GM18507 (cell line): ENCODE data around the gene IL20RA.
A peak's percentile ranks its signal among the peaks of the same experiment; 100 is the strongest.
"Not testable (repeated sequence)": the region's sequence is repeated elsewhere in the genome, so short reads cannot be mapped to it uniquely, and the experiment has no call there.

Experiments
- DNase-seq: peaks from one replicate; pipeline ENCODE4 v3.0.0; 2011; ENCODE audit warnings: low read depth; ENCODE audit not compliant: insufficient read length; ENCODE audit errors: extremely low spot score
- FAIRE-seq: peaks from 2 replicates; lab custom pipeline; 2011; peaks lifted over from hg19 to GRCh38; lab: Jason Lieb, UNC

The IL20RA gene

DNA sequence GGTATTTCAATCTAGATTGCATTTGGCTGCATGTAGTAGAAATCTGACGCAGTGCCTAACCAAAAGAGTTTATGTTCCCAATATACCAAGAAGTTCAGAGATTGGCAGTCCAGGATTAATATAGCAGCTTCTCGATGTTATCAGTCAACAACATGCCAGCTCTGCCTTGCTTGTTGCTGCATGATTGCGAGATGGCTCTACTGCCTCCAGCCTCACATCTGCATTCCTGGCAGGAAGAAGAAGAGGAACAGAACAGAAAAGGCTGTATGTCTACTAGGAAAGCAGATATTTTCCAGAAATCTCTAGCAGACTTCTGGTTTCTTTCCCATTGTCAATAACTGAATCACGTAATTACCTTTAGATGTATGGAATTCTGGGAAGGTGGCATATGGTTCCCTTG lies 61.8 kb downstream of the IL20RA start:
- FAIRE-seq (no peak), DNase-seq (no peak)

DNA sequence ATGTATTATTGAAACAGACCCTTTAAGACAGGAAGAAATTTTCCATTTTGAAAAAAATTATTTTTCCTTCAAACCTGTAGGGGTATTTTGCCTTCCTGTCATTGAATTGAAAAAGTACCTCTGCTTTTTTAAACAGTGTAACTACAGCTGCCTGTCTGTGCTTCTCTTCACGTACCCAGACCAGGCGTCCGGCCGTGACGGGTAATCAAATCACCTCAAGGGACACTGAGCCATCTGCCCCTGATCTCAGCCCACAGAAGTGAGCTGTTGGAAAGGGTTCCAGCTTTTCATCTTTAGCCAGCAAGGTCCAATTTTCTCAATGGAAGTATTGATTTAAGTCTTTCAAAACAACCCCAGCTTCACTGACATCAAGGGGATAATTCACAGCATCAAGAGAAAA lies 64.7 kb downstream of the IL20RA start:
- FAIRE-seq = no peak

DNA sequence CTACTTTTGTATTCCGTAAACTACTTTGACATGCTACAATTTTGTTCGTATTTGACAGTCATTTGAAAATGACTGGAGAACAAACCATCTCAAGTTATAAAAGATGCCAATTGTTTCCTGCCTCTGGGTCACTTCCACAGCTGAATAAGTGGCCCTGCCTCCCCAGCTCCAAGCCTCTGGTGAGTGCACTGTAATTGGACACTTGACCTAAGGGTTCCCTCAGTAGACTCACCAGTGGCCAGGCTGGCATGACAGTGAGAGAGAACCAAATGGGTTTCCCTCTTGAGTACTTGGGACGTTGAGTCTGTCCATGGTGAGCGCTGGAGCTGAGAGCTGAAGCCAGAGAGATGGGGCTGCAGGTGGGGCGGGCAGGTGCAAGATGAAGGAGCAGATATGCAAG lies 65.6 kb downstream of the IL20RA start:
- DNase-seq (no peak), FAIRE-seq (no peak)

More for the DNA sequence above, 64.7 kb downstream of the IL20RA start:
- DNase-seq = no peak

DNA sequence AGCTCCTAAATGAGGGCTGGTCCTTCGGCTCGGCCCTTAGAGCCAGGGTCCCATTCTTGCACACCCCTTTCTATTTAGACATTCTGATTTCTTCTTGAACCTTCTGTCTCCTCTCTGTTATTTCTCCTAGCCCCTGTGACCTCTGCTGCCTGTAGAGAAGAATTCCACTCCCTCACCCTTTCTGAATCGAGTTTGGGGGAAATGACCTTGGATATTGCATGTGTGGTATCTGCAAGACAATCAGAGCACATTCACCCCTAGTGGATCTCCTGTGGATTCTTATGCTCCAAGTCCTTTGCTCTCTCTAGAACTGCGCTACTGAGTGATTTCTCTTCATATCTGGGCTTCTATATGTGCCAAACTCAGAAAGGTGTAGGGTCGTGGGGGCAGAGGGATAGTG lies 67.7 kb downstream of the IL20RA start:
- no peak for FAIRE-seq
- no peak for DNase-seq

DNA sequence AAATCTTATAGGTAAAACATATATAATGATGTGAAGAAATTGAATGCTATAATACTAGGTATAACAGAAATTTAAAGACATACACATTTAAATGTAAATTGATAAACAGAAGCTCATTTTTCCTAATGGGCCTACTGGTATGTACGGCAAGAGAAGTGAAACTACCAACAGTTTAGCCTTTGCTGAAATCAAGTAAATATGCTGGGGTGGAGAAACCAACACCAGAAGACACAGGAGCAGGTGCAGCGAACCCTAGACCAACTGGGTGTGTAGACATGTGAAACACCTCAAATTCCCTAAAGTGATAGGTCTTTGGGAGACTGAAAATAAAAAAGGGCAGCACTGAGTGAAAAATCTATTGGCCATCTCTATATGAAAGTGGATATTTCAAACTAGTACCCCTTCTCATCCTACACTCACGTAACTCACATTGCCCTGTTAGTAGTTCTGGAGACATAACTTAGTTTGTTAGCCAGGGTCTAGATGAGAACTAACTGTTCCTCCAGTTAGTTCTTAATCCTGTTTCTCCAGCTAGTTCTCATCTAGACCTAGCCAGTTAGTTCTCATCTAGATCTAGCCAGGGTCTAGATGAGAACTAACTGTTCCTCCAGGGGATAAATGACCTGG lies 69.6 kb downstream of the IL20RA start:
- DNase-seq (no peak), FAIRE-seq (no peak)

DNA sequence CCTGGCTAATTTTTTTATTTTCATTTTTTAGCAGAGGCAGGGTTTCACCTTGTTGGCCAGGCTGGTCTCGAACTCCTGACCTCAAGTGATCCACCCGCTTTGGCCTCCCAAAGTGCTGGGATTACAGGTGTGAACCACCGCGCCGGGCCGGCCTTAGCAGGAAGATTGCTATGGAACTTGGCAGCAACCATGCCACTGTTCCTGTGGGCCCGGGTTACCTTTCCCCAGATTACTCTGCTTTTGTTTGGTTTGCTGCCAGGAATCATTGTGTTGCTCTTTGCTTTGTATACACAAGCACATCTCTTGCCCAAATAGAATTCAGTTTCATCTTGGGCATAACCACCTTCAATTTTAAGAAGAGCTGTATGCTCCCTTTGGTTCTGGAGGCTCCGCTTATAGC lies 71.0 kb downstream of the IL20RA start:
- not testable (repeated sequence) for FAIRE-seq, DNase-seq

DNA sequence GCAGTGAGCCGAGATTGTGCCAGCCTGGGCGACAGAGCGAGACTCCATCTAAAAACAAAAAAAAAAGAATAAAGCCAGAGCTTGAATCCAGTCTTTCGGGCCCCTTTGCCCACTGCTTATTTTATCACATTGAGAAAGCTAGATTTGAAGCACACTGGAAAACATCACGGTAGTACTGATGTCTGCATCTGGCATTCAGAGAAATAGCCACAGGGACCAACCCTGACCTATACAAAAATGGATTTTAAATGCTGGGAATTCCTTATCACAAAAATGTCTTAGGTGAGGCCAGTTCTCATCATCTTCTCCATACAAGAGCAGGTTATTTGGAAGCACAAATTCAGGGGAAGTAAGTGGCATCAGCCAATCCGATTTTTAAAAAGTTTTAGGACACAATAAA lies 73.2 kb downstream of the IL20RA start:
- no peak for DNase-seq
- FAIRE-seq = no peak

DNA sequence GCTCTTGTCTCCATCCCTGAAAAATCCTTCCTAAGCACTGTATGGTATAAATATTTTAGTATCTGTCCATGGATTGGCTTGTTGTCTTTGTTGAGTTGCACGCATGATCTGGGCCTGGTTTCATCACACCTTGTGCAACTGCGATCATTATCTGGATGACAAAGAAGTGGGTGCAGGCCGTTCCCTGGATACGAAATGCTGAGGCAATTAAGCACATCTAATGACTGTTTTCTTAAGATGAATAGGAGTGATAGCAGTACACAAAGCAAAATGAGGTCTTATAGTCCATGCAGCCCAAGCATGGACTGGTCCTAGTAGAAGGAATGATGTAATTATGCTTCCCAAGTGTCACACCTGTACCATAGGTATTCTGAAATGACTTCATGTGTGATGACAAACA lies 74.8 kb downstream of the IL20RA start:
- FAIRE-seq = no peak
- no peak for DNase-seq

DNA sequence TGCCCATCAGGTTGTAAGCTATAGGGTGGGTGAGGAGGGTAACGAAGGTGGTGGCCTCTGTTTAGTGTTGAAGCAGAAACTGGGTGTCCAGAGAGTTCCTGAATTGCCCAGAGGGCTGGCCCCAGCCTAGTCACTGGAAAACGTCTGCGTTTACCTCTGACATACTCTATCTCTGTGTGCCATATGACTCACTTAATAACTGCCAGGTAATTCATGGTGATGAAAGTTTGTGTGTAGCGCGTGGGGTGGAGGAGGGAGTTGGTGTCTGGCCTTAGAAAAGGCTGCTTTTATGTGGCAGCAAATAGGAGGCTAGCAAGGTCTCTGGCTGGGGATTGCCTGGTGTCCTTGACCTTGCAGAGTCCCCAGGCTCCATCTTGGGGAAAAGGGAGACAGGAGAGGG lies 75.3 kb downstream of the IL20RA start:
- no peak for FAIRE-seq
- DNase-seq = no peak

DNA sequence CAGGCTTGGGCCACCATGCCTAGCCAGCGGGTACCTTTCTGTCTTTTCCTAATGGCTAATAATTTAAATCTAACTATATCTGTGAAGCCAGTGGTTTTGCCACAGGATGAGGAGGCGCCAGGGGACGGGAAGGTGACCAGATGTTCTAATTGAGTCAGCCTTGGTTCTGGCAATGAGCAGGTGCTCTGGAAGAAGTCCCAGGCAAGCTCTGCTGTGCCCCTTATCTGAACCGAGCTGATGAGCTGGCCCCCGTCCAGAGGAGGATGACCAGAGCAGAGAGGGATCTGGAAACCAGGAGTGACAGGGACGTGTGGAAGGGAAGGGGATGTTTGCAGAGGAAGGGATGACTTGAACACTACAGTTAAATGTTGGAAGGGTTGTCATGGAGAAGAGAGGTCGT lies 75.9 kb downstream of the IL20RA start:
- FAIRE-seq = no peak
- DNase-seq = no peak

DNA sequence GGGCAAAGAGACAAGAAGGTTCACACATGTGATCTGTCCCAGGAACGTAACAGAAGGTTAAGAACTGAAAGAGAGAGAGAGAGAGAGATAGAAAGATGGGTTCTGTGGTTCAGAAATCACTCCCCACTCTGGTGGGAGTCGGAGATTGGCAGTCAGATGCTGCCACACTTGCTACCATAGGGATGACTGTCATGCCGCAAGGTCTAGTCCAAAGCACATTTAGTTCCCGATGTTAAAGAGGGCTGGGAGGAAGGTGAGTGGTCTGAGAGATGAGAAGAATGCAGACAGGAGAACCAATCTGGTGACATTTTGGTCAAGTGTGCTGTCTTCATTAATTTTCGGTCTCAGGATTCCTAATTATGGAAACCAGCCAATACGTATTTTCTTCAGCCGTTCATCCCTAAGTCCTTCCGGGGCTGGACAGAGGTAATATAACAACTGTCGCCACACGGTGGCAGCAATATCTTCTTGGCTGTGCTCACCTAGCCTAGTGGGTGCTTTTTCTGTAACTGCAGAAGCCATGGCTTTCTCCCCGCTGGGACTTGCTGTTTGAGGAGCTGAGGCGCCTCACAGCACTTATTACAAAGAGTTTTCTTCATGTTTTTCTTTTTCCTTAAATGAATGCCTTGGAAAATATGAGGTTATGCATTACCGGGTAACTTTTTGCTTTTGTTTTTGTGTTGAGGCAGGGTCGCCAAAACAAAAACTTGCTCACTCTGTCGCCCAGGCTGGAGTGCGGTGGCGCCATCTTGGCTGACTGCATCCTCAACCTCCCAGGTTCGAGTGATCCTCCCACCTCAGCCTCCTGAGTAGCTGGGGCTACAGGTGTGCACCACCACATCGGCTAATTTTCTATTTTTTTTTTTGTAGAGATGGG lies 76.7 kb downstream of the IL20RA start:
- FAIRE-seq (peak; percentile 86), DNase-seq (peak; percentile 50)

DNA sequence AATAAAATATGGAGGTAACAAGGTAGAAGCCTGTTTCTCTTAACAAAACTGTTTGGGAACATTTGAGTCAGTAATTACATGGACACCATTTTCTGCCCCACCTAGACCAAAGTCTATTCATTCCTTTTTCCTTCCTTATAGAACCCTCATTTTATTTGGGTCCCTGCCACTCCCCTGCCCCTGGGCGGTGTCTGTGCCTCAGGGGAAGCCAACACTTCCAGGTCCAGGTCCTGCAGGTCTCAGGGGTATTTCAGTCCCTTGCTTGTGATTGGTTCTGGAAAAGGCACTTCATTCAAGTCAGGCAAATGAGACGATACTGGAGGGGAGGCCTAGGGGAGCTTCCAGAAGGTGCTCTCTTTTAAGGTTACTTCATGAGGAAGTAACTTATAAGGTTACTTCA lies 80.4 kb downstream of the IL20RA start:
- FAIRE-seq (no peak), DNase-seq (no peak)

DNA sequence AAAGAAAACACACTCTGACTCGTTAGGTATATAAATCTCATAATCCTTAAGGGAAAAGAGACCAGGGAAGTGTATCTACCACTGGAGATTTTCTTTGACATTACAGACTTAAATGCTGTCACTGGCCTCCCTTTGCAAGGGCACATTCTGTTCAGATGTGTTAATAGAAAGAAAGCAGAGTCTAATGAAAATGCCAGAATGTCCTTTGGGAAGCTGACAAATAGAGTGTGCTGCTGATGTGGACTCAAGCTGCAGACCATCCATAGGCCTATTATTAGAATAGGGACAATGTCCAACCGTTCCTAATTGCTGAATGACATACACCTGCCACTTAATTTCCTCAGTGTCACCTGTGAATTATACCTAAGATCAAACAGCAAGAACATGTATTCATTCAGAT lies 81.5 kb downstream of the IL20RA start:
- no peak for DNase-seq
- FAIRE-seq = no peak

DNA sequence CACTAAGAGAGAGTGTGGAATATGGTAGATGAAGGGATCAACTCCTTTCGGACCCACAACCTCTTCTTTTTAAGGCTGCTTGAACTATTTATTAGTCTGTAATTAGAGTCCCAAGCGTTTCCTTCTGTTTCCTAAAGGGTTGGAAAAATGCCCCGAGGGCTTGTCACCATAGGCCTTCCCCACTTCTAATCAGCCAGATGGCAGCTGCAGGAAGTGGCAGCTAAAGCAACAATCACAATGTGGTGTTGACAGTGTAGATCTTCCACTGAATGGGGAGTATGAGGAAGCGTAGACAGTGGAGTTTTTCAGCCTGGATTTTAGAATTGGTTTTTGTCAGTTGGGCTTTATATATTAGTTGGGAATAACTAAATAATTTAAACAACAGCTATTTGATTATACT lies 82.1 kb downstream of the IL20RA start:
- FAIRE-seq (no peak), DNase-seq (no peak)

DNA sequence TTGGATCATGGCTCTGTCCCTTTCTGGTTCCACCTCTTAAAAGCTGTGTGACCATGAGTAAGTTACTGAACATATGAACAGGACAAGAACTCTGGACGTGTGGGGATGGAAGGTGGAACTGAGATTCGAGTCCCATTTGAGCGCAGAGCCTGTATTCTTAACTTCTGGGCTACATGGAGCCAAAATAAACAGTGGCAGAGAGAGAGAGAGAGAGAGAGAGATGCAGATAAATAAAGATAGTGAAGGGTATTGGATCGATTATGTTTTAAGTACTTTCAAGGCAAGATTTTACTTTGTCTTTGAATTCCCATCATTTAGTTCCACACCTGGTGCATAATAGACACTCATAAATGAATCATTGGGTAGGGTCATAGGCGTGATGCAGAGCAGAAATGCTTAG lies 82.9 kb downstream of the IL20RA start:
- DNase-seq = no peak
- FAIRE-seq = no peak

DNA sequence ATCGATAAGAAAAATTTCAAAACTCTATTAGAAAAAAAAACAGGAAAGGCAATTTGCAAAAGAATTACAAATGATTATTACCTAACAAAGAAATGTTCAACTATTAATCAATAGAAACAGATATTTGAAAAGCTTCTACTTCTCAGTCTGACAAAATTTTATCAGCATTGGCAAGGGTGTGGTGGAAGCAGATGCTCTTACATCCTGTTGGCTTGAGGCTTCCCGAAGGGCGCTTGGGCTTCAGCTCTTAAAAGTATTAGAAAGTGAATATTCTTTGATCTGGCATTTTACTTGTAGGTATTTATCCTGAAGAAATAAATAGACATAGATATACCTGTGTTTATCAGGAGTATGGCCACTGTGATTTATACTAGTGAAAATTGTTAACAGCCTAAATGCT lies 84.0 kb downstream of the IL20RA start:
- FAIRE-seq (no peak), DNase-seq (no peak)

DNA sequence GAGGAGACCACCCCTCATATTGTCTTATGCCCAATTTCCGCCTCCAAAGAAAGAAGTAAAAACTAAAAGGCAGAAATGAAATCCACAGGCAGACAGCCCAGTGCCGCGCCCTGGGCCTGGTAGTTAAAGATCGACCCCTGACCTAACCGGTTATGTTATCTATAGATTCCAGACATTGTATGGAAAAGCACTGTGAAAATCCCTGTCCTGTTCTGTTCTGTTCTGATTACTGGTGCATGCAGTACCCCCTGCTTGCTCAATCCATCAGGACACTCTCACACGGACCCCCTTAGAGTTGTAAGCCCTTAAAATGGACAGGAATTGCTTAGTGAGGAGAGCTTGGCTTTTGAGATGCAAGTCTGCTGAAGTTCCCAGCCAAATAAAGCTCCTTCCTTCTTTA lies 84.8 kb downstream of the IL20RA start:
- not testable (repeated sequence) for FAIRE-seq, DNase-seq

DNA sequence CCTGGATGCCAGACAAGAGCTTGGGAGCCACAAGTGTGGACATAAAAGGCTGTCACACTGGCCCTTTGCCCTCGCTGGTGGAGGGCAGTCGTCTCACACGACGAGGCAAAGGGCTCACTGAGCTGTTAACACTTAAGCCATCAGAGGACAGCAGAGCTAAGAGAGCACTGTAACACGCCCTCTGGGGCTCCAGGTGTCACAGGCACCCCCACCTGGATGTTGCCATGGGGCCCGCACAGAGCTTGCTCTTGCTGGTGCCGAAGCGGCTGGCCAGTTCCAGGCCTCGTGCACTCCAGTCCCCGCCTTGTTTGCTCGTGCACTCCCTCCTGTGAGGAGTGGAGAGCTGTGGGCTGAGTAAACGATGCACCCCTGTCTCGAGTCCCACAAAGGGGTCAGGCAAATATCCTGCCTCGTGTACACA lies 85.3 kb downstream of the IL20RA start:
- FAIRE-seq (no peak), DNase-seq (no peak)

DNA sequence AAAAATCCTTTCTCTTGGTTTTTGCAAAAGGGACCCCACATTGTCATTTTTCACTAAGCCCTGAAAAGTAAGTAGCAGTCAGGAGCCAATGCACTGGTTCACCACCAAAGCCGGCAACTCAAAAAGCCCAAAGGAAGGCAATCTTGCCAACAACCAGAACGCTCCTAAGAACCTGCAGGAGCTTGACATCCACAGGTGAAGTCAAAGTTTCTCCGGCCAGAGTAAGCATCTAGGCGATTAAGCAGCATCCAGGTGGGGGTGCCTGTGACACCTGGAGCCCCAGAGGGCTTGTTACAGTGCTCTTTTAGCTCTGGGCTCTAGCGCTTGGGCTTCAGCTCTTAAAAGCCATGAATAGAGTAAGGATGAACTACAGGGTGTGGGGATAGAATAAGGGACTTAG lies 86.6 kb downstream of the IL20RA start:
- no peak for FAIRE-seq
- no peak for DNase-seq

DNA sequence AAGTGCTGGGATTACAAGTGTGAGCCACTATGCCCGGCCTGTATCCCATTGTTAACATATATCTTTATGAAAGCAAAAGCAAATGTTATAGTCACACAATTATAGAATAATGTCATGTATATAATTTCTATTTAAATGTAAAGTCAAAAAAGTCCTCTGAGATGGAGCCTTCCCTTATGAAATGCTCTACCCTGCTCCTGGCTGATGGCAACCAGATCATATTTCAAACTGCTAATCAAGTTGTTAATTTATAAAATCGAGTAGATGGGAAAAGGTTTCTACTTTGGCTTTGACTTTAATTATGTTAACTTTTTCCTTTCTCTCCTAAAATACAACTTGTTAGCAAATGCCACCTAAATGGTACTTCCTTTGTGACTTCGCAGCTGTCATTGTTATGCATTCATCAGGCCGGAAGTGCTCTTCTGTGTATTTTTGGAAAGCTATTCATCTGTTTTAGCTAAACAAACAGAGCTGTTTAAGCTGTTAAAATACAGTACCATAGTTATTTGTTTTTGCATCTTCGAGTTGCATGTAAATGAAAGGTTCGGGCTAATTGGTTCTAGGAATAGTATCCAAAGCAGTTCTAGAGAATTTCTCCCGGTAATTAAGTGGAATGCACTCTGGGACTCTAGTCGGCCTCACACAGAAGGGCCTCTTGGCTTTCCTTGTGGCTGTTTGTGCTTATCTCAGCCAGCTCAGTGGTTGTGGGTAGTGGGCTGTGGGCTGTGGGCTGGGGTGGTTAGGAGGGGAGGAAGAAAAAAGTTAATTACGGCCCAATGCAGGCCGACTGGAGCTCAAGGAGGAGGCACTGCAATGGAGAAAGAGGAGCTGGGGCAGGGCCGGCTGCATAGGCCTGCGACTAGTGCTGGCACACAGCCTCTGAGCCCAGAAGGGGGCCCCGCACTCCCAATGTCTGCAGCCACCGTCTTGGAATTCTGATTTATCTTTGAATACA lies 87.9 kb downstream of the IL20RA start:
- FAIRE-seq = no peak
- DNase-seq = no peak
